ENCODE measurements around the gene WRAP73.

WRAP73 gene

GRCh38 chr1:3602375-3602774 lies 47.5 kb downstream of the WRAP73 start:
- TF ChIP-seq CTCF (IDR thresholded peaks at IDR 0.05) = no peak
- H3K27me3 ChIP-seq = peaks cover 4% of the 10 kb centered on the region
- no peaks in the 10 kb centered on the region for H3K36me3 ChIP-seq

DNA sequence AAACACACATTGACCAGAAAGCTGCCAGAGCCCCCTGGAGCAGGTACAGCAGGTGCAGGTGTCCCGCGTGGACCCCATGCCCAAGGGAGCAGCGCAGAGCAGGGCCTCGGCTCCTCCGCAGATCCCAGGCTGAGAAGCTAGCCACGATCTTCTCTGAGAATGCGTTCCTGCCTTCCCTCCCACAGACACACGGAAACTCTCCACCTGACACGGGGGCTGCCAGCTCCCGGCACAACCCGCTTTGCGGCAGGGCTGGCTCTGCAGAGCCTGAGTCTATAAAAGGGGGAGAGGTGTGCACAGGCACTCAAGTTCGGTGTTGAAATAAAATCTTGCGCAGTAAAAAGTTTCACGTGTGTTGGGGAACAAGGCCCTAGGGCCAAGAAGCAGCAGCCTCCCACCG lies 48.2 kb downstream of the WRAP73 start:
- peaks cover 4% of the 10 kb centered on the region for H3K27me3 ChIP-seq
- peaks cover 54 to 60% of the 10 kb centered on the region in 2 experiments for H3K4me1 ChIP-seq (ENCODE audit: control insufficient read depth in 1 of 2, insufficient read depth in 1 of 2, low read depth in 1 of 2, low read length in 1 of 2)
- no peak overlapping the region for H3K4me3 ChIP-seq (ENCODE audit: low read depth in 1 of 2, low read length in 1 of 2)
- no peak overlapping the region for H3K27ac ChIP-seq
- TF ChIP-seq CTCF (IDR thresholded peaks at IDR 0.05) = no peak
- no peaks in the 10 kb centered on the region for H3K36me3 ChIP-seq
- no peaks in the 10 kb centered on the region for H3K9me3 ChIP-seq

More at GRCh38 chr1:3602375-3602774, 47.5 kb downstream of the WRAP73 start:
- H3K4me3 ChIP-seq (ENCODE audit: low read depth in 1 of 2, low read length in 1 of 2) = no peak overlapping the region
- H3K9me3 ChIP-seq = no peaks in the 10 kb centered on the region
- H3K27ac ChIP-seq = no peak overlapping the region
- peaks cover 48 to 54% of the 10 kb centered on the region in 2 experiments for H3K4me1 ChIP-seq (ENCODE audit: control insufficient read depth in 1 of 2, insufficient read depth in 1 of 2, low read depth in 1 of 2, low read length in 1 of 2)

- Histone ChIP-seq H3K36me3 (no peaks in the 10 kb centered on the region), H3K9me3 (no peaks in the 10 kb centered on the region), H3K4me1 (ENCODE audit: control insufficient read depth in 1 of 2, insufficient read depth in 1 of 2, low read depth in 1 of 2, low read length in 1 of 2) (peaks cover 54 to 61% of the 10 kb centered on the region in 2 experiments), H3K4me3 (ENCODE audit: low read depth in 1 of 2, low read length in 1 of 2) (no peak overlapping the region), H3K27ac (no peak overlapping the region), H3K27me3 (peaks cover 4% of the 10 kb centered on the region)
- TF ChIP-seq CTCF (IDR thresholded peaks at IDR 0.05) = no peak
These were observed 49.5 kb downstream of the WRAP73 start for GRCh38 chr1:3600354-3600753.

- Histone ChIP-seq H3K4me3 (ENCODE audit: low read depth in 1 of 2, low read length in 1 of 2) (no peak overlapping the region), H3K27ac (no peak overlapping the region), H3K9me3 (no peaks in the 10 kb centered on the region), H3K27me3 (peaks cover 4% of the 10 kb centered on the region), H3K36me3 (no peaks in the 10 kb centered on the region), H3K4me1 (ENCODE audit: control insufficient read depth in 1 of 2, insufficient read depth in 1 of 2, low read depth in 1 of 2, low read length in 1 of 2) (peaks cover 54 to 61% of the 10 kb centered on the region in 2 experiments)
- no peak for TF ChIP-seq CTCF (IDR thresholded peaks at IDR 0.05)
These were observed 50.1 kb downstream of the WRAP73 start for GRCh38 chr1:3599816-3600215.

DNA sequence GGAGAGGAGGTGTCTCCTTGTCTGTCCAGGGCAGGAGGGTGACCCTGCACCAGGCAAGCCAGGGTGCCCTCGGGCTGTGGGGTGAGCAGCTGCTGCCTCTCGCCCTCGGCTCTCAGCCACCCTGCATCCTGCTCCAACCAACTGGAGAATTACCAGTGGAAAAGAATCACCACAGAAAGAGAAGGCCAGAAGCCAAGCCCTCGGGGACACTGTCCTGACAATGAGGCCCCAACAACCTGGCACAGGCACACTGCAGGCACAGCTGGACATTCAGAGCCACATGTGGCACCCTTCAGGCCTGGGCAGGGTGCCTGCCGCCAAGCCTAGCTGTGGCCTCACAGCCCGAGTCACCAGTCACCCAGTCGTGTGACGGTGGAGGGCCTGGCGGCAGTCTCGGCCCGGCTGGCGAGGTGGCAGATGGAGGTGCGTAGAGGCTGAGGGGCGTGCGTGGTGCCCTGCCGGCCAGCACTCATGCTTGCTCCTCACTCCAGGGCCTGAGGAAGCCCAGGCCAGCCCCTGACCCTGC lies 50.6 kb downstream of the WRAP73 start:
- H3K36me3 ChIP-seq = no peaks in the 10 kb centered on the region
- no peak for TF ChIP-seq CTCF (IDR thresholded peaks at IDR 0.05)
- H3K4me3 ChIP-seq (ENCODE audit: low read depth in 1 of 2, low read length in 1 of 2) = no peak overlapping the region
- no peaks in the 10 kb centered on the region for H3K9me3 ChIP-seq
- H3K27me3 ChIP-seq = peaks cover 4% of the 10 kb centered on the region
- H3K27ac ChIP-seq = no peak overlapping the region
- peaks cover 53 to 56% of the 10 kb centered on the region in 2 experiments for H3K4me1 ChIP-seq (ENCODE audit: control insufficient read depth in 1 of 2, insufficient read depth in 1 of 2, low read depth in 1 of 2, low read length in 1 of 2)

Measured in neutrophil (primary cell).